GM21390 (cell line): ENCODE data around the gene AGAP5.

Experiments
- ATAC-seq: cut with Tn5 transposase; IDR thresholded peaks from one replicate; pipeline ENCODE4 v1.9.1; 2021; ENCODE audit not compliant: unreplicated experiment

The AGAP5 gene

GRCh38 chr10:73634421-73634820, 63.5 kb downstream of the AGAP5 start:
- ATAC-seq, result no peak

GRCh38 chr10:73629165-73629564, 68.7 kb downstream of the AGAP5 start:
- no peak for ATAC-seq

GRCh38 chr10:73628405-73628804, 69.5 kb downstream of the AGAP5 start:
- ATAC-seq, result no peak

- no peak for ATAC-seq
Observed at GRCh38 chr10:73627300-73627699, 70.6 kb downstream of the AGAP5 start.

- ATAC-seq, result peak; percentile 95
Observed at GRCh38 chr10:73625884-73626752, 71.8 kb downstream of the AGAP5 start.

GRCh38 chr10:73625004-73625883, 72.7 kb downstream of the AGAP5 start:
- peak; percentile 49 for ATAC-seq
